K562 (cell line): Measurements from ENCODE around the gene STXBP6. TPM values are rescaled to one million over a fixed set of nuclear protein-coding genes. Genes with fewer than 3 reads are reported as not detected.

ENCODE experiments used
- ATAC-seq: fragments of 200-7000 bp; cut with Tn5 transposase; 3 replicates; pipeline ENCODE4 v1.9.1; 2020; ENCODE audit warnings: moderate library complexity
- BruUV-seq: library from RNA; stranded (reverse); fragments of 400-500 nt; replicated peaks from 2 replicates; lab custom pipeline; 2021; lab: Mats Ljungman, UMichigan
- CTCF ChIA-PET: fragments of 300-600 bp; formaldehyde crosslinking; extraction: SDS; loops from one replicate; lab custom pipeline; 2021; ENCODE audit warnings: low intra/inter-chr PET ratio; lab: Yijun Ruan, JAX
- POLR2A ChIA-PET: fragments of 300-600, 350-650 bp; sonication (Branson Sonifier 250); formaldehyde crosslinking; extraction: SDS; loops from one replicate; lab custom pipeline; 2021; ENCODE audit warnings: antibody characterized with exemption, inconsistent platforms; lab: Yijun Ruan, JAX
- DNase-seq, 4 experiments: peaks; one replicate each; pipeline versions ENCODE4 v3.0.0 to v3.0.0-alpha.2; 2011 to 2018; ENCODE audit warnings: low spot score in 3 of 4, mixed read lengths in 3 of 4; ENCODE audit errors: extremely low read depth in 1 of 4
- FAIRE-seq: peaks from 2 replicates; lab custom pipeline; 2011; peaks lifted over from hg19 to GRCh38; lab: Jason Lieb, UNC
- H2AFZ ChIP-seq: 2 replicates; pipeline ENCODE4 v1.6.0; 2011; ENCODE audit warnings: low read depth, low read length, control low read depth, inconsistent platforms
- H3K27ac ChIP-seq: fragments of 200-600 bp; 3 replicates; pipeline ENCODE4 v1.8.0; 2011; ENCODE audit warnings: low read depth, mild to moderate bottlenecking, control low read depth, inconsistent platforms, low read length, moderate library complexity, mixed read lengths; ENCODE audit errors: extremely low read depth
- H3K27me3 ChIP-seq, 2 experiments: fragments of 300-600 bp in 1 of 2; 2 replicates in 1 of 2; 3 replicates in 1 of 2; pipeline versions ENCODE4 v1.6.0 to v1.8.0; 2011; ENCODE audit warnings: inconsistent platforms in 2 of 2, low read length in 2 of 2, mild to moderate bottlenecking in 1 of 2, mixed read lengths in 1 of 2, moderate library complexity in 1 of 2; ENCODE audit not compliant: control insufficient read depth in 2 of 2, insufficient read depth in 2 of 2
- H3K36me3 ChIP-seq: fragments of 300-600 bp; 3 replicates; pipeline ENCODE4 v1.8.0; 2011; ENCODE audit warnings: mild to moderate bottlenecking, low read length, inconsistent platforms; ENCODE audit not compliant: control insufficient read depth, insufficient read depth
- H3K4me1 ChIP-seq, 2 experiments: fragments of 200-600 bp in 1 of 2; replicated peaks in 1 of 2; 2 replicates in 1 of 2; 3 replicates in 1 of 2; pipeline versions ENCODE4 v1.5.1 to v1.8.0; 2011; ENCODE audit warnings: inconsistent platforms in 2 of 2, low read length in 2 of 2, mild to moderate bottlenecking in 1 of 2, mixed read lengths in 1 of 2, moderate library complexity in 1 of 2; ENCODE audit not compliant: control insufficient read depth in 2 of 2, insufficient read depth in 2 of 2
- H3K4me2 ChIP-seq: 2 replicates; pipeline ENCODE4 v1.6.1; 2011; ENCODE audit warnings: low read length, control low read depth, inconsistent platforms, mixed read lengths; ENCODE audit not compliant: insufficient read depth
- H3K4me3 ChIP-seq: fragments of 200-600 bp; sonication (generic), shearing (Covaris generic); 2 replicates; pipeline ENCODE4 v1.5.1; 2016; ENCODE audit warnings: control low read depth, inconsistent platforms
- H3K79me2 ChIP-seq: fragments of 200-600 bp; 3 replicates; pipeline ENCODE4 v1.8.0; 2011; ENCODE audit warnings: low read length, inconsistent platforms; ENCODE audit not compliant: control insufficient read depth, insufficient read depth
- H3K9ac ChIP-seq, 2 experiments: 2 replicates each; pipeline versions ENCODE4 v1.6.0 to v1.6.1; 2011; ENCODE audit warnings: low read depth in 2 of 2, low read length in 2 of 2, control low read depth in 1 of 2, inconsistent platforms in 1 of 2, mild to moderate bottlenecking in 1 of 2, mixed read lengths in 1 of 2; ENCODE audit not compliant: insufficient read depth in 1 of 2
- H3K9me1 ChIP-seq: one replicate; pipeline ENCODE4 v1.6.0; 2011; ENCODE audit warnings: inconsistent platforms, mild to moderate bottlenecking, low read length, moderate library complexity; ENCODE audit not compliant: control insufficient read depth, insufficient read depth
- H3K9me3 ChIP-seq: replicated peaks from 2 replicates; pipeline ENCODE4 v1.5.1; 2011; ENCODE audit warnings: low read depth, low read length, inconsistent platforms; ENCODE audit not compliant: control insufficient read depth, insufficient read depth
- H4K20me1 ChIP-seq: replicated peaks from 2 replicates; pipeline ENCODE4 v1.6.1; 2011; ENCODE audit warnings: low read length, inconsistent platforms, mixed read lengths; ENCODE audit not compliant: control insufficient read depth, insufficient read depth
- CEBPB ChIP-seq: fragments of 450-650 bp; IDR thresholded peaks from 2 replicates; pipeline ENCODE4 v1.6.1; 2016; ENCODE audit warnings: missing genetic modification characterization, missing compliant biosample characterization
- CEBPG ChIP-seq, 3 experiments: fragments of 200-800 bp in 1 of 3; sonication (Bioruptor generic) in 1 of 3; sonication (generic) in 1 of 3; formaldehyde crosslinking in 1 of 3; IDR thresholded peaks in 2 of 3; conservative IDR thresholded peaks in 1 of 3; 2 replicates each; pipeline versions ENCODE4 v1.6.1 to v1.8.0; 2016 to 2022; ENCODE audit warnings: missing compliant biosample characterization in 2 of 3, missing genetic modification characterization in 2 of 3, mild to moderate bottlenecking in 1 of 3, missing genetic modification reagents in 1 of 3
- WGBS: fragments of 100-300 bp; shearing (Covaris generic); methylation state at CpG from one replicate; pipeline ENCODE4 v1.1.6; 2016; ENCODE audit warnings: low coverage, mixed read lengths; ENCODE audit not compliant: insufficient coverage; ENCODE audit errors: missing lambda C conversion rate; 5-methylcytosine and 5-hydroxymethylcytosine counted together
- in situ Hi-C: fragments of 300-500 bp; cut with MboI; formaldehyde crosslinking; loops from 4 replicates; pipeline ENCODE4 v1.15.0; 2018; ENCODE audit warnings: inconsistent platforms, mixed read lengths
- intact Hi-C: fragments of 100-400 bp; cut with micrococcal nuclease; formaldehyde crosslinking; loops from 2 replicates; pipeline ENCODE4 v1.14.2; 2022
- polyA plus RNA-seq, 8 experiments: library from polyadenylated mRNA; depleted of rRNA in 4 of 8; stranded (reverse) in 5 of 8; unstranded in 3 of 8; fragments of >200 nt; fragmentation: Nextera tagmentation in 2 of 8; fragmentation: Illumina TruSeq in 1 of 8; extraction: Ambion mirVana in 2 of 8; extraction: Trizol in 1 of 8; gene quantifications; 2 replicates each; pipeline versions ENCODE4 v1.2.1 to v1.2.3, GENCODE V29; 2011 to 2014; ENCODE audit warnings: inconsistent platforms in 1 of 8, missing spikeins in 1 of 8
- total RNA-seq, 7 experiments: library from RNA; depleted of rRNA in 6 of 7; stranded (reverse); fragments of >200 nt in 6 of 7; fragmentation: Illumina TruSeq in 2 of 7; extraction: Trizol in 2 of 7; gene quantifications; 2 replicates each; pipeline versions ENCODE4 v1.2.1 to v1.2.3, GENCODE V29; 2011 to 2021; ENCODE audit warnings: low replicate concordance in 1 of 7
- TF ChIP-seq, protein P1 (sequence below): fragments of 450-650 bp; formaldehyde crosslinking; IDR thresholded peaks from 2 replicates; pipeline ENCODE4 v1.4.0; 2020; ENCODE audit warnings: mild to moderate bottlenecking, mixed read lengths
- TF ChIP-seq, protein P2 (sequence below): fragments of 450-650 bp; IDR thresholded peaks from 2 replicates; pipeline ENCODE4 v1.6.1; 2017; ENCODE audit warnings: mild to moderate bottlenecking, moderate library complexity

STXBP6 gene
- total and polyA plus RNA-seq, 9 of the 15 experiments (the other 6 are each of a cell fraction or from before 2014, with no cell fraction given): 0.27 to 0.89 (median 0.59) TPM

DNA sequence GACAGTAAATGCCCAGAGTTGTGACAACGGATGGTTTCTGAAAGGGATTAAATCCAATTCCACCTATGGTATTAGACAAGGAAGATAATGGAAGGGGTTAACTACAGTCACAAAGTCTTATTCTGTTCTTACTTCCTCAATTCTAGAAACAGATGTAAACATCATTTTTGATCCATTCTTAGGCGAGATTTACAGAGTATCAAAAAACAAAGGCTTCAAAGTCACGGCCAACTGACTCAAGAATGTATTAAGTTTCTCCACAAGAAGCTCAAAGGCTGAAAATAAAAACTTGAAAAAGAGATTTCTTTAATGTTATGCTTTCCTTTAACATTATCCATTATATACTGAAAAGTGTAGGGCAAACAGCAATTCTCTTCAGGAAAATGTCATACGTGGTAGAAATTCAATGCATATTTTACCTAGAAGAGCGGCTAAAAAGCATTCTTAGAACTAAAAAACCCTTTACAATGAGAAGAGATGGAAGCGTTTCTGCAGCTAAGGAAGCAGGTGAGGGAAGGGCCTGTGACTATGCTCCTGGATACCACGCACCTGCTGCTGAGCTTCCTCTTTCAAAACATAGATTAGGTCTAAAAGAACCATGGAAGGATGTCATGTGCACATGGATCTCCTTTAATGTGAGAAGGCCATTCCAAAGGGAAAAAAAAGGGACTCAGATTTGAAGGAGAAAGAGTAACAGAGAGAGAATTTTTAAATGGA, 185.8 kb downstream of the STXBP6 start (continued):
- TF ChIP-seq, protein P1, sequence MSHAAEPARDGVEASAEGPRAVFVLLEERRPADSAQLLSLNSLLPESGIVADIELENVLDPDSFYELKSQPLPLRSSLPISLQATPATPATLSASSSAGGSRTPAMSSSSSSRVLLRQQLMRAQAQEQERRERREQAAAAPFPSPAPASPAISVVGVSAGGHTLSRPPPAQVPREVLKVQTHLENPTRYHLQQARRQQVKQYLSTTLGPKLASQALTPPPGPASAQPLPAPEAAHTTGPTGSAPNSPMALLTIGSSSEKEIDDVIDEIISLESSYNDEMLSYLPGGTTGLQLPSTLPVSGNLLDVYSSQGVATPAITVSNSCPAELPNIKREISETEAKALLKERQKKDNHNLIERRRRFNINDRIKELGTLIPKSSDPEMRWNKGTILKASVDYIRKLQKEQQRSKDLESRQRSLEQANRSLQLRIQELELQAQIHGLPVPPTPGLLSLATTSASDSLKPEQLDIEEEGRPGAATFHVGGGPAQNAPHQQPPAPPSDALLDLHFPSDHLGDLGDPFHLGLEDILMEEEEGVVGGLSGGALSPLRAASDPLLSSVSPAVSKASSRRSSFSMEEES (CRISPR knock-in tag): no peak

DNA sequence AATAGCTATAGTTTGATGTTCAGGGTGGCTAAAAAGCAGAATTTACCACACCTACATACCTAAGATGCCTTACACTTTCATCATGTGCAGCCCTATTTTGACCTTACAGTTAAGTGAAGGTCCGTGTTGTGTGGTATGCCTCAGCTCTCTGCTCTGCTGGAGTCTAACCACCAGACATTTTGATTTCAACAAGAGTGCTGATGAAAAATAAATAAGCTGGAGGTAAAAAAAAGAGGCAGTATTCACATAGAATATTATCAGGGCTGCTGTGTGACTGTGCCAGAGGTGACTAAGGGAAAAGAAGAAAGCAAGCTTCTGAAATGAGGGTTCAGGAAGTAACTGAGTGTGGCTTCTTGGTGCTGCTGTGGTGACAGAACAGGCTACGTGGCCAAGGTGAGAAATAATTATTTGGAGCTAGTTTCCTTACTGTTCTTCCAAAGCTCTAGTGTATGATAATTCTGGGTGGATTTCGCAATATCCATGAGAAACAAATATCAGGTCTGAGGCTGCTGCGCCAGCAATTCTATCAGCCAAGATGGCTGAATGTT, 188.8 kb downstream of the STXBP6 start:
- H3K9me3 ChIP-seq: no peaks in the 10 kb centered on the region
- in situ Hi-C loops (no loop called here), intact Hi-C loops (no loop called here)
- no peak overlapping the region for H3K27ac ChIP-seq
- H3K9me1 ChIP-seq: no peaks in the 10 kb centered on the region
- no peaks in the 10 kb centered on the region for H3K27me3 ChIP-seq
- BruUV-seq: no TSS peak
- H2AFZ ChIP-seq: no peak overlapping the region
- no peak for FAIRE-seq
- ChIA-PET CTCF (no interaction called here), POLR2A (interaction anchor here (0.8 kb wide), 1 partner anchor 9 kb away, joined by 4 read pairs; no protein-coding TSS in a partner anchor)
- ATAC-seq: no peak
- no peak overlapping the region for H3K4me3 ChIP-seq
- DNase-seq: no peak
- WGBS: 3% methylated on average over 4 of the region's 4 CpGs
- no peaks in the 10 kb centered on the region for H3K79me2 ChIP-seq
- H4K20me1 ChIP-seq: no peaks in the 10 kb centered on the region
- no peak overlapping the region for H3K9ac ChIP-seq
- H3K4me2 ChIP-seq: no peak overlapping the region
- no peaks in the 10 kb centered on the region for H3K36me3 ChIP-seq
- TF ChIP-seq CEBPB (peak; percentile 71), CEBPG (CRISPR knock-in tag; IDR thresholded peaks at IDR 0.05) (no peak), CEBPG (tag; conservative IDR thresholded peaks at IDR 0.05 in 1 of 2, IDR thresholded peaks at IDR 0.05 in 1 of 2) (peak in 1 of 2 experiments; percentile 73; a peak in 2 of 4 replicates)
- TF ChIP-seq, protein P2, sequence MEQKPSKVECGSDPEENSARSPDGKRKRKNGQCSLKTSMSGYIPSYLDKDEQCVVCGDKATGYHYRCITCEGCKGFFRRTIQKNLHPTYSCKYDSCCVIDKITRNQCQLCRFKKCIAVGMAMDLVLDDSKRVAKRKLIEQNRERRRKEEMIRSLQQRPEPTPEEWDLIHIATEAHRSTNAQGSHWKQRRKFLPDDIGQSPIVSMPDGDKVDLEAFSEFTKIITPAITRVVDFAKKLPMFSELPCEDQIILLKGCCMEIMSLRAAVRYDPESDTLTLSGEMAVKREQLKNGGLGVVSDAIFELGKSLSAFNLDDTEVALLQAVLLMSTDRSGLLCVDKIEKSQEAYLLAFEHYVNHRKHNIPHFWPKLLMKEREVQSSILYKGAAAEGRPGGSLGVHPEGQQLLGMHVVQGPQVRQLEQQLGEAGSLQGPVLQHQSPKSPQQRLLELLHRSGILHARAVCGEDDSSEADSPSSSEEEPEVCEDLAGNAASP: no peak
- no peaks in the 10 kb centered on the region for H3K4me1 ChIP-seq
